Measurements from ENCODE around the gene NAA10.

- TF ChIP-seq CTCF (IDR thresholded peaks at IDR 0.05; ENCODE audit: poor library complexity) = no peak
- TF ChIP-seq EZH2phosphoT487 (IDR thresholded peaks at IDR 0.05; ENCODE audit: low read depth, severe bottlenecking, unreplicated experiment) = no peak
- TF ChIP-seq EZH2 (IDR thresholded peaks at IDR 0.05; ENCODE audit: borderline replicate concordance) = no peak
Observed at GRCh38 chrX:153897899-153898298, 36.9 kb downstream of the NAA10 start.

Data from hepatocyte (in vitro differentiated cells).